ENCODE results near the gene DNER.
"Not testable (repeated sequence)": the region's sequence is repeated elsewhere in the genome, so short reads cannot be mapped to it uniquely, and the experiment has no call there.

DNER gene

GRCh38 chr2:229571243-229571642 lies 143.1 kb downstream of the DNER start:
- DNase-seq (ENCODE audit: low read depth in 2 of 2): no peak

GRCh38 chr2:229566370-229566769 lies 148.0 kb downstream of the DNER start:
- DNase-seq (ENCODE audit: low read depth in 2 of 2): no peak

- DNase-seq (ENCODE audit: low read depth in 2 of 2): no peak
These were observed 150.0 kb downstream of the DNER start for GRCh38 chr2:229564300-229564907.

- DNase-seq (ENCODE audit: low read depth in 2 of 2): no peak
These were observed 151.0 kb downstream of the DNER start for GRCh38 chr2:229563388-229563787.

DNA sequence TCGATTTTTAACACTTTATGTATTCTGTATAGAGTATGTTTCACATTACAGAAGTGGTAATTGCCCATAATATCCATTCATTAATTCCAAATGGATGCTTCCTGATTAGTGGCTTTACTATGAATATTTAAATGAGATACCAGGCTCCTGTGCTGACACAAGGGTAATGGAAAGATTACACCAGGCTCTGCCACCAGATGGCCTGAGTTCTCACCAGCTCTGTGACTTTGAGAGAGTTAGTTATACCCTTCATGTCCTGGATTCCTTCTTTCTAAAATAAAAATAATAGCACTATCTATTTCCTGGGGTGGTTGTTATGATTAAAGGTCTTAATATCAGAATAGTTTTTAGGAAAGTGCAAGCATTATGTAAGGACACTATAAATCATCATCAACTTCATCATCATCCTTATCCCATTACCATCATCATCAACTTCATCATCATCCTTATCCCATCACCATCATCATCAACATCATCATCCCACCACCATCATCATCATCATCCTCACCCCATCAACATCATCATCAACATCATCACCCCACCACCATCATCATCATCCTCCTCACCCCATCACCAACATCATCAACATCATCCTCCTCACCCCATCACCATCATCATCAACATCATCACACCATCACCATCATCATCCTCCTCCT lies 151.8 kb downstream of the DNER start:
- no peak for DNase-seq (ENCODE audit: low read depth in 2 of 2)

- no peak for DNase-seq (ENCODE audit: low read depth in 2 of 2)
These were observed 154.4 kb downstream of the DNER start for GRCh38 chr2:229559986-229560385.

DNA sequence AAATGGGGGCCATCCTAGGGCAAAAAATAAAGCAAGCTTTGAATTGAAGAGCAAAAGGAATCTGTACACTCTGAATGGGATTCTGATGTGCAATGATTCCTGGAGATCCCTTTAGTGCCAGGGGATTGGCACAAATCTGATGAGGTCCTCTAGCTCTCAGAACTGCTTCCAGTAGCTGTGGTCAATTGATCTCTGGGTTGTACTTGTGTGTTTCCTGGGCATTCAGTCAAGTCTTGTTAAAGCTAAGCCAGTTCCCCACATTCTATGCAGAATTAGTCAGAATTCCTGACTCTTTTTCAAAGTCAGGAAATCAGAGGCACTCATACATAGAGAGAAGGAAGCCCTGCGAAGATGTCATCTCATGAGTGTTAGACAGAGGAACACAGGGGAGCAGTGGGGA lies 161.3 kb downstream of the DNER start:
- no peak for DNase-seq (ENCODE audit: low read depth in 2 of 2)

GRCh38 chr2:229543176-229543873 lies 171.0 kb downstream of the DNER start:
- DNase-seq (ENCODE audit: low read depth in 2 of 2): no peak

- DNase-seq (ENCODE audit: low read depth in 2 of 2): no peak
These were observed 174.7 kb downstream of the DNER start for GRCh38 chr2:229539628-229540027.

GRCh38 chr2:229531594-229531993 lies 182.8 kb downstream of the DNER start:
- no peak for DNase-seq (ENCODE audit: low read depth in 2 of 2)

DNA sequence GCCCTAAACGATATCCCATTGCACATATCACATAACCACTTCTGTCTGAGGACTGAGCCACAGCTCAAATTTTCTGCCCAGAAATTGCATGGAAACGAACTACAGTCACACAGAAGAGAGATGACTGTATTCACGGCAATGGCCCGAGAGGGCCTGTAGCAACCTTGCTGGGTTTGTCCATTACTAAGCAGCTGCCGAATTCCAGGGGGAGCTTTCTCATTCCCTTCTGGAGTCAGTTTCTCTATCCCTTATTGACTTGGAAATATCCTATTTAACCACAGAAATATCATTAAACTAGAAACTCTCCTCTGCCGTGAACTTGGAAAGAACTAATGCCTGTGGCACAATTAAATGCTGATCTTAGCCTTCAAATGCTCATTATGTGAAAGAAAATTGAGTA lies 183.9 kb downstream of the DNER start:
- no peak for DNase-seq (ENCODE audit: low read depth in 2 of 2)

- DNase-seq (ENCODE audit: low read depth in 2 of 2): no peak
These were observed 185.5 kb downstream of the DNER start for GRCh38 chr2:229528846-229529245.

DNA sequence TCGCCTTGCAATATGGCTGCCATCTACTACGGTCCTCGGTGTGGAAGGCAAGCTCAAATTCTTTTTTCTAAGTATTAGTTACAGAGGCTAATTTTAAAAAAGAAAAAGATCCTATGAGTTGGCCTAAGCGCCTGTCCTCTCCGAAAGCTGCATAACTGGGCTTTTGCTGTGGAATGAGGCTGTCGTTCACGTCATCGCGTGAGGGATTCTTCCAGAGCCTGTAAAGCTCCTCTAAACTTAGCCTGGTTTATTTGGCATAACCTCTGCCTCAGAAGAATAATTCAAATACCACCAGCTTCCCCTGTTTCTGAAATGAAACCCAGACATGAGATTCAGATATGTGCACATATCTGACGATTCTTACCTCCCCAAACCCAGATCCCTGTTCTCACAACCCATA lies 187.4 kb downstream of the DNER start:
- no peak for DNase-seq (ENCODE audit: low read depth in 2 of 2)

DNA sequence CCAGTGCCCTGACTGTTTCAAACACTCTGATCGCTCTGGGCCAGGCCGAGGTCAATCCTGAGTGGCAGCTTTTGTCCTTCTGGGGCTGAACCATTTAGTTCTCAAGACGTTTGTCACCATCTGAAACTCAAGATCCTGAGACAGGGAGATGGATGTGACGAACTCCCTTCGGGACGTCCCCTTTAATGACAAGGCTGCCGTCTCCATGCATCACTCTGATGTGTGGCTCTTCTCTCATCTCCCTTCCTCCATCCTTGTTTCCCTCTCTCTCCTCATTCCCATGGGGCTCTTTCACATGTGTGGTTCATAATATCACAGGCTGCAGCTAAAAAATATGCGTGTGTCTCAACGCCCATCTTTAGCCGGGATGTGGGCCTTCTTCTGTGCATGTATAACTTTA lies 189.6 kb downstream of the DNER start:
- DNase-seq (ENCODE audit: low read depth in 2 of 2): no peak

- no peak for DNase-seq (ENCODE audit: low read depth in 2 of 2)
These were observed 190.7 kb downstream of the DNER start for GRCh38 chr2:229523663-229524062.

DNA sequence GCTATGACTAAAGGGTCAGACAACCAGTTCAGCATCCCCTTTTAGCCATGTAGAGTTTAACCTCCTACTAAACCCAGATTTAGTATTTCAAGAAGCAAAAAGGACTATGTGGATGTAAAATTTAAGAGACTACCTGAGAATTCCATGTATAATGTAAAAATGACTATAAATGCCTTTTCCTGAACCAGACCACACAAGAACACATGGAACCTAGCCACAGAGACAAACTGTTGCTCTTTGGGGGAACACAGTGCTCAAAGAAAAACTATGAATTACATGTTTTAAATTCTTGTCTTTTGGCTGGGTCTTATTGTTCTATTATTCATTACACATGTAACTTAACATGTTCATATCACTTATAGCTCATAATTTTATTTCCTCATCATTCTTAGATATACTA lies 192.8 kb downstream of the DNER start:
- DNase-seq (ENCODE audit: low read depth in 2 of 2): no peak

DNA sequence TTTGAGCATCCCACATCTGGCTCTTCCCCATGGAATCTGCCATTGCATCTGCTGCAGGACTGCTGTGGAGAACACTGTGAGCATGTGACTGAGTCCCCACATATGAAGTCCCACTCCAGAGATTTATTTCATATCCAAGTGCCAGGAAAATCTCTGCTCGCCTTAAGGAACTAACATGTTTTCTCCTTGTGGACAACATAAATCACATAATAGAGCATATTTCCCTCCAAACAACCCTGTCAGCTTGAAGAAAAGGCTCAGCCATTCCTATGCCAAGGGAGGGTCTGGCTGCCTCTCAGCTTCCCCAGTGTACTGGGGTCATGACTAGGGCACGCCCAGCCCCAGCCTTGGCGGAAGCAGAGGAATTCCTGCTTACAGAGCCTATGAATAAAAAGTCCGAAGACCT lies 193.7 kb downstream of the DNER start:
- DNase-seq (ENCODE audit: low read depth in 2 of 2): no peak

DNA sequence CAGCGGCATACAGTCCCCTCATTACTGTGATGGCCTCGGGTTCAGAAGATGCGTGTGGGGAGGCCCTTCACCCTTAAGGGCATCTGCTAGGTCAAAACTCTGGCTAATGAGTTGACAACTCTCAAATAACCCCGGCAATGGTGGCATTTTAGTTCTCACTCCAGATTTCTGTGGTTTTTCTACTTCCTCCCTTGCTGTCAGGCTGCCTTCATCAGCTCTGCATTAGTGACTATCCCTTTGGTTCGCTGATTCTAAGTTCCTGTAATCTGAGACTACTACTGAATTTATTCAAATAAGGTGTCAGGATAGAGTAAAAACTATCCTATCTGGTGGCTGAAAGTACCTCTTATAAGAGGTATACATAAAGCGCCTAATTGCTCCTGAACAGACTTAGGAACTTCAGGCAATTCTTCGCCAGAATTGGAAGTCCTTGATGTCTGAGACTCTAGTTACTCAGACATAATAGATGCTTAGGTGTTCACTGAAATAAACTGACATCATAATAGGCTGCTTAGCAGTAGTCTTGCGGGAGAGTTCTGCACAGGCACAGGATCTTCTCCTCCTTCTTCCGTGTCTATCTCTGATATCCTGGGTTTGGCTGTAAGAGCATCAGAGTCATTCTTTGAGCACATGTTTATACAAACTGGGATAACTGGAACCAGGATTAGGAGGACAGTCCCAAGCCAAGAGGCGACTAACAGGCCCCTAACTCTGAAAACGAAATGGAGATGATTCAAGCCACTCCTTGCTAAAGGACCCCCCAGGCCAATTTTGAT lies 194.5 kb downstream of the DNER start:
- DNase-seq (ENCODE audit: low read depth in 2 of 2): no peak

- DNase-seq (ENCODE audit: low read depth in 2 of 2): no peak
These were observed 200.0 kb downstream of the DNER start for GRCh38 chr2:229514273-229514895.

DNA sequence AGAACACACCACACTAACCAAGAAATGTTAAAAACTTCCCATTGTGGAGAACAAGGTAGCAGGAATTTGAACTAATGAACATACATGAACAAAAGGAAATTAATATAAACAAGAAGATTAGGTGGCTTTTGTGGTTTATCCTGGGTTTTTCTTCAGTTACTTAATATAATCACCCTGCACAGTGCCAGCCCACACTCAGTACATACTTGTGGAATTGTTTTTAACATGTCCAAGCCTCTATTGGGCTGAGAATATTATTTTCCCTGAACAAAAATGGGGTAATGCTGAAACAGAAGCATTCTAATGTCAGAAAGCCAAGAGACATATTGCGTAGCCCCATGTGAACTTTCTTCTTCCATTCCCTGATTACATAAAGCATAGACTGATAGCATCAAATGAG lies 202.8 kb downstream of the DNER start:
- DNase-seq (ENCODE audit: low read depth in 2 of 2): no peak

DNA sequence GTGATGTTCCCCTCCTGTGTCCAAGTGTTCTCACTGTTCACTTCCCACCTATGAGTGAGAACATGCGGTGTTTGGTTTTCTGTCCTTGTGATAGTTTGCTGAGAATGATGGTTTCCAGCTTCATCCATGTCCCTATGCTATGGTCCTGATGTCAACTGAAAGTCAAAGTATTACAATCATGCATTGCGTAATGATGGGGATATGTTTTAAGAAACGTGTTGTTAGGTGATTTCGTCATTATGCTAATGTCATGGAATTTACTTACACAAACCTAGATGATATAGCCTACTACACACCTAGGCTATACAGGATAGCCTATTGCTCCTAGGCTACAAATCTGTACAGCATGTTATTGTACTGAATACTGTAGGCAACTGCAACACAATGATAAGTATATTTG lies 207.7 kb downstream of the DNER start:
- not testable (repeated sequence) for DNase-seq (ENCODE audit: low read depth in 2 of 2)
